B cell (primary cell): ENCODE results near the gene OSBPL5. TPM values are rescaled to one million over a fixed set of nuclear protein-coding genes. Genes with fewer than 3 reads are reported as not detected.

Experiments used
- ATAC-seq: fragments of 200-7000 bp; cut with Tn5 transposase; one replicate; pipeline ENCODE4 v1.10.0; 2021; ENCODE audit warnings: low read depth, mild to moderate bottlenecking, moderate number of reproducible peaks, moderate library complexity
- CTCF ChIA-PET: fragments of 350-600 bp; sonication (Branson Sonifier 250); formaldehyde crosslinking; loops from one replicate; lab custom pipeline; 2021; ENCODE audit warnings: antibody characterized with exemption, inconsistent platforms; lab: Charles Lee
- POLR2A ChIA-PET: fragments of 350-600 bp; sonication (Branson Sonifier 250); formaldehyde crosslinking; loops from one replicate; lab custom pipeline; 2021; ENCODE audit warnings: antibody characterized with exemption; lab: Charles Lee
- DNase-seq: peaks from one replicate; pipeline ENCODE4 v3.0.0; 2013
- H2AFZ ChIP-seq: 2 replicates; pipeline ENCODE4 v1.6.1; 2012; ENCODE audit warnings: mild to moderate bottlenecking, low read depth, low read length; ENCODE audit not compliant: insufficient read depth, poor library complexity, severe bottlenecking
- H3K27ac ChIP-seq, 2 donors: 1 replicate in 1 of 2; 2 replicates in 1 of 2; pipeline ENCODE4 v1.5.1; 2012 to 2013; ENCODE audit warnings: low read length in 2 of 2, mild to moderate bottlenecking in 2 of 2, moderate library complexity in 1 of 2
- H3K27me3 ChIP-seq, 4 experiments: fragments of 200-600 bp in 1 of 4; sonication (generic) in 1 of 4; replicated peaks in 1 of 4; 1 replicate in 2 of 4; 2 replicates in 2 of 4; pipeline versions ENCODE4 v1.6.1 to v1.7.0; 2013 to 2016; ENCODE audit warnings: low read length in 3 of 4, mild to moderate bottlenecking in 2 of 4, mixed read lengths in 1 of 4, moderate library complexity in 1 of 4; ENCODE audit not compliant: insufficient read depth in 4 of 4, control insufficient read depth in 3 of 4; ENCODE audit errors: control extremely low read depth in 1 of 4
- H3K36me3 ChIP-seq, 2 experiments: replicated peaks in 1 of 2; 1 replicate in 1 of 2; 2 replicates in 1 of 2; pipeline versions ENCODE4 v1.6.1 to v1.7.1; 2013; ENCODE audit warnings: low read length in 1 of 2; ENCODE audit not compliant: insufficient read depth in 2 of 2, control insufficient read depth in 1 of 2; ENCODE audit errors: control extremely low read depth in 1 of 2, extremely low read depth in 1 of 2
- H3K4me1 ChIP-seq, 2 donors: fragments of 200-600 bp in 1 of 2; sonication (generic) in 1 of 2; 1 replicate in 1 of 2; 2 replicates in 1 of 2; pipeline versions ENCODE4 v1.5.1 to v1.6.1; 2013 to 2017; ENCODE audit warnings: low read length in 2 of 2; ENCODE audit not compliant: control insufficient read depth in 2 of 2, insufficient read depth in 2 of 2
- H3K4me2 ChIP-seq: replicated peaks from 2 replicates; pipeline ENCODE3; 2012; ENCODE audit warnings: mild to moderate bottlenecking, low read depth, low read length; ENCODE audit not compliant: poor library complexity, severe bottlenecking
- H3K4me3 ChIP-seq, 5 experiments: fragments of 200-600 bp in 1 of 5; sonication (generic) in 1 of 5; 1 replicate in 3 of 5; 2 replicates in 2 of 5; pipeline versions ENCODE4 v1.5.1 to v1.7.0; 2011 to 2016; ENCODE audit warnings: low read length in 4 of 5, mild to moderate bottlenecking in 4 of 5, low read depth in 2 of 5, control low read depth in 1 of 5, moderate library complexity in 1 of 5; ENCODE audit not compliant: insufficient read depth in 1 of 5; ENCODE audit errors: control extremely low read depth in 1 of 5, extremely low read depth in 1 of 5
- H3K79me2 ChIP-seq: fragments of 200-600 bp; sonication (generic); one replicate; pipeline ENCODE4 v1.6.0; 2016; ENCODE audit warnings: low read length; ENCODE audit not compliant: control insufficient read depth, insufficient read depth
- H3K9ac ChIP-seq: fragments of 200-600 bp; sonication (generic); 2 replicates; pipeline ENCODE4 v1.6.1; 2017; ENCODE audit warnings: mild to moderate bottlenecking, low read length, moderate library complexity
- H3K9me3 ChIP-seq, 3 donors: one replicate each; pipeline versions ENCODE4 v1.6.1 to v1.7.1; 2013; ENCODE audit warnings: low read length in 2 of 3; ENCODE audit not compliant: control insufficient read depth in 2 of 3, insufficient read depth in 1 of 3; ENCODE audit errors: control extremely low read depth in 1 of 3
- H4K20me1 ChIP-seq: 2 replicates; pipeline ENCODE4 v1.6.0; 2012; ENCODE audit warnings: mild to moderate bottlenecking, low read length; ENCODE audit not compliant: insufficient read depth, control insufficient read depth, poor library complexity, severe bottlenecking
- H3K27ac Mint-ChIP-seq: one replicate; pipeline ENCODE4 v1.8.0; 2021; ENCODE audit warnings: mixed read lengths
- H3K27me3 Mint-ChIP-seq: one replicate; pipeline ENCODE4 v1.8.0; 2021; ENCODE audit warnings: mixed read lengths
- H3K4me1 Mint-ChIP-seq: one replicate; pipeline ENCODE4 v1.8.0; 2021; ENCODE audit warnings: mixed read lengths
- H3K4me3 Mint-ChIP-seq: one replicate; pipeline ENCODE4 v1.8.0; 2021; ENCODE audit warnings: mixed read lengths
- H3K9me3 Mint-ChIP-seq: one replicate; pipeline ENCODE4 v1.8.0; 2022; ENCODE audit warnings: mixed read lengths; ENCODE audit not compliant: insufficient read depth
- EZH2 ChIP-seq: IDR thresholded peaks from 2 replicates; pipeline ENCODE4 v1.6.1; 2012; ENCODE audit warnings: borderline replicate concordance, low read depth, mild to moderate bottlenecking, moderate library complexity, low read length; ENCODE audit not compliant: insufficient read depth, poor library complexity, severe bottlenecking
- WGBS: methylation state at CpG from one replicate; pipeline ENCODE4 v1.1.5; 2013; ENCODE audit warnings: missing lambda C conversion rate; ENCODE audit not compliant: insufficient coverage; 5-methylcytosine and 5-hydroxymethylcytosine counted together
- intact Hi-C: fragments of 100-400 bp; cut with micrococcal nuclease; formaldehyde crosslinking; loops from one replicate; pipeline ENCODE4 v1.10.0; 2022
- polyA plus RNA-seq: library from polyadenylated mRNA; depleted of rRNA; stranded (reverse); fragments of >200 nt; gene quantifications from 2 replicates; pipeline ENCODE4 v1.2.3, GENCODE V29; 2012
- total RNA-seq, 2 donors: library from RNA; stranded (reverse); fragments of 120-200 nt in 1 of 2; gene quantifications; 1 replicate in 1 of 2; 2 replicates in 1 of 2; pipeline versions ENCODE4 v1.2.3 to v1.2.4, GENCODE V29; 2013 to 2022
- TF ChIP-seq, protein P1 (sequence below): fragments of 200-600 bp; IDR thresholded peaks from one replicate; pipeline ENCODE4 v1.8.0; 2022; ENCODE audit warnings: antibody characterized with exemption, mild to moderate bottlenecking

OSBPL5 gene
- total and polyA plus RNA-seq, 2 donors (not counting 1 experiment from before 2014, with no cell fraction given) = 0.15 to 1.2 TPM

DNA sequence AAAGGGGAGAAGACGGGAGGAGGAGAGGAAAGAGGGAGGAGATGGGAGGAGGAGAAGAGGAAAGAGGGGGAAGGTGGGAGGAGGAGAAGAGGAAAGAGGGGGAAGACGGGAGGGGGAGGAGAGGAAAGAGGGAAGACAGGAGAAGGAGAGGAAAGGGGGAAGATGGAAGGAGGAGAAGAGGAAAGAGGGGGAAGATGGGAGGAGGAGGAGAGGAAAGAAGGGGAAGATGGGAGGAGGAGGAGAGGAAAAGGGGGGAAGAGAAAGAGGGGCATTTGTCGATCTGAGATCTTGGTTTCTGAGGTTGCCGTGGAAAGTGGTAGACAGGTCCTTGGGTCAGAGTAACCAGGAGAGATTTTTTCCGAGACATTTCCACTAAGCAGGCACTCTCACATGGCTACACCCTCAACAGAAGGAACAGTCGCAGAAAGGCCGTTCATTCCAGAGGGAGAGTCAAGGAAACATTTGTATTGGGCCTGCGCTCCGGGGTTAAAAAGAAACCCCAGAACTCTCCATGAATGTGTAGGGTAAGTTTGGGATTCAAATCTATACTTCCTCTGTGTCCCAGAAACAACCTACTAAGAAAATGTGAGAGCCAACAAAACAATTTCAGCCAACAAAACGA lies 68.1 kb downstream of the OSBPL5 start:
- intact Hi-C loops = no loop called here
- Mint-ChIP-seq H3K27me3 (peaks cover 11% of the 10 kb centered on the region), H3K27ac (no peak overlapping the region), H3K9me3 (no peaks in the 10 kb centered on the region), H3K4me3 (no peak overlapping the region), H3K4me1 (no peaks in the 10 kb centered on the region)
- H3K27me3 ChIP-seq = peaks cover 0 to 7% (median 0%) of the 10 kb centered on the region in 4 experiments
- H3K9me3 ChIP-seq = no peaks in the 10 kb centered on the region
- no peaks in the 10 kb centered on the region for H3K36me3 ChIP-seq
- H3K9ac ChIP-seq = no peak overlapping the region
- peaks cover 0 to under 1% of the 10 kb centered on the region in 2 donors for H3K4me1 ChIP-seq
- H3K27ac ChIP-seq = no peak overlapping the region
- no peak overlapping the region for H3K4me2 ChIP-seq
- CTCF ChIA-PET = no interaction called here
- POLR2A ChIA-PET = no interaction called here
- no peaks in the 10 kb centered on the region for H4K20me1 ChIP-seq
- no peak for DNase-seq
- H3K4me3 ChIP-seq = no peak overlapping the region
- no peak for ATAC-seq
- H3K79me2 ChIP-seq = no peaks in the 10 kb centered on the region
- WGBS = 83% methylated on average over 8 of the region's 10 CpGs
- no peak overlapping the region for H2AFZ ChIP-seq
- TF ChIP-seq, protein P1, sequence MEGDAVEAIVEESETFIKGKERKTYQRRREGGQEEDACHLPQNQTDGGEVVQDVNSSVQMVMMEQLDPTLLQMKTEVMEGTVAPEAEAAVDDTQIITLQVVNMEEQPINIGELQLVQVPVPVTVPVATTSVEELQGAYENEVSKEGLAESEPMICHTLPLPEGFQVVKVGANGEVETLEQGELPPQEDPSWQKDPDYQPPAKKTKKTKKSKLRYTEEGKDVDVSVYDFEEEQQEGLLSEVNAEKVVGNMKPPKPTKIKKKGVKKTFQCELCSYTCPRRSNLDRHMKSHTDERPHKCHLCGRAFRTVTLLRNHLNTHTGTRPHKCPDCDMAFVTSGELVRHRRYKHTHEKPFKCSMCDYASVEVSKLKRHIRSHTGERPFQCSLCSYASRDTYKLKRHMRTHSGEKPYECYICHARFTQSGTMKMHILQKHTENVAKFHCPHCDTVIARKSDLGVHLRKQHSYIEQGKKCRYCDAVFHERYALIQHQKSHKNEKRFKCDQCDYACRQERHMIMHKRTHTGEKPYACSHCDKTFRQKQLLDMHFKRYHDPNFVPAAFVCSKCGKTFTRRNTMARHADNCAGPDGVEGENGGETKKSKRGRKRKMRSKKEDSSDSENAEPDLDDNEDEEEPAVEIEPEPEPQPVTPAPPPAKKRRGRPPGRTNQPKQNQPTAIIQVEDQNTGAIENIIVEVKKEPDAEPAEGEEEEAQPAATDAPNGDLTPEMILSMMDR = no peak
- no peak for TF ChIP-seq EZH2

DNA sequence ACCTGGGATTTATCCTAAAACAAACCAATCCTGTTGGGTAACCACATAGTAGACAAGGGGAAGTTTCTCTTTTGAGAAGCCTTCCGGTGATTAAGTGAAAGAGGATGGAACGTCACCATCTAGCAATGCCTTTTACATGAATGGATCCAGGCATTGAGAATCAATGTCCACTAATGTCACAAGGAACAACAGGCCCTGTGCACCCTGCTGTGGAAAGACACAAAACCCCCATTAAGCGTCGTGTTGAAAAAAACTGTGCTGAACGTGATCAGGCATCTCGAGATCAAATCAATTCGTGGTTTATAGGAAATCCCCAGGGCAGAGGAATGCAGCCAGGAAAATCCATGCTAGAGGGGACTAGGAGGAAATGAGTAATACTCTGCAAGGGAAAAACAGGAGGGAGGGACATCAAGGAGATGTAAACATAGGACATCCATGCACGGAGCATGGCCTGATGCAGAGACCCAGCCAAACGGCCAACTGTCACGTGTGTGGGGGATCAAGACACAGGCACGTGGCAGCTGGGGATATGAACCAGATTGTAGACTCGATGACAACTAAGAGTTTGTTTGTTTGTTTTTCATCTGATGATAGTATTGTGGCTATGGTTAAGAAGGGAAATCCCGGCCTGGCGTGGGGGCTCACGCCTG lies 69.3 kb downstream of the OSBPL5 start:
- ChIA-PET POLR2A (interaction anchor here (0.7 kb wide), 2 partner anchors 573 to 870 kb away, joined by 4 to 5 read pairs; no protein-coding TSS in a partner anchor), CTCF (interaction anchor here (1.1 kb wide), 1 partner anchor 45 kb away, joined by 3 read pairs; no protein-coding TSS in a partner anchor)
- H3K9ac ChIP-seq = no peak overlapping the region
- TF ChIP-seq, protein P1 = no peak
- TF ChIP-seq EZH2 = no peak
- H3K27me3 ChIP-seq = peaks cover 0 to 7% (median 0%) of the 10 kb centered on the region in 4 experiments
- H2AFZ ChIP-seq = no peak overlapping the region
- DNase-seq (no peak), ATAC-seq (no peak)
- no peaks in the 10 kb centered on the region for H3K9me3 Mint-ChIP-seq
- H3K36me3 ChIP-seq = no peaks in the 10 kb centered on the region
- no peak overlapping the region for H3K4me3 ChIP-seq
- 97% methylated on average over 11 of the region's 15 CpGs for WGBS
- H3K4me1 ChIP-seq = peaks cover 0 to 6% of the 10 kb centered on the region in 2 donors
- H3K27me3 Mint-ChIP-seq = peaks cover 14% of the 10 kb centered on the region
- no peak overlapping the region for H3K4me2 ChIP-seq
- H4K20me1 ChIP-seq = no peaks in the 10 kb centered on the region
- H3K27ac Mint-ChIP-seq = no peak overlapping the region
- no peak overlapping the region for H3K4me3 Mint-ChIP-seq
- no peaks in the 10 kb centered on the region for H3K4me1 Mint-ChIP-seq
- H3K27ac ChIP-seq = no peak overlapping the region
- intact Hi-C loops = no loop called here
- no peaks in the 10 kb centered on the region for H3K79me2 ChIP-seq
- H3K9me3 ChIP-seq = no peaks in the 10 kb centered on the region
